ENCODE results near the gene SPESP1.
"Not testable (repeated sequence)": the region's sequence is repeated elsewhere in the genome, so short reads cannot be mapped to it uniquely, and the experiment has no call there.

SPESP1 gene

DNA sequence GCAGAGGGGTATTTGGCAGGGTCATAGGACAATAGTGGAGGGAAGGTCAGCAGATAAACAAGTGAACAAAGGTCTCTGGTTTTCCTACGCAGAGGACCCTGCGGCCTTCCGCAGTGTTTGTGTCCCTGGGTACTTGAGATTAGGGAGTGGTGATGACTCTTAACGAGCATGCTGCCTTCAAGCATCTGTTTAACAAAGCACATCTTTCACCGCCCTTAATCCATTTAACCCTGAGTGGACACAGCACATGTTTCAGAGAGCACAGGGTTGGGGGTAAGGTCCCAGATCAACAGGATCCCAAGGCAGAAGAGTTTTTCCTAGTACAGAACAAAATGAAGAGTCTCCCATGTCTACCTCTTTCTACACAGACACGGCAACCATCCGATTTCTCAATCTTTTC is 33.4 kb downstream of the SPESP1 start:
- not testable (repeated sequence) for DNase-seq

DNA sequence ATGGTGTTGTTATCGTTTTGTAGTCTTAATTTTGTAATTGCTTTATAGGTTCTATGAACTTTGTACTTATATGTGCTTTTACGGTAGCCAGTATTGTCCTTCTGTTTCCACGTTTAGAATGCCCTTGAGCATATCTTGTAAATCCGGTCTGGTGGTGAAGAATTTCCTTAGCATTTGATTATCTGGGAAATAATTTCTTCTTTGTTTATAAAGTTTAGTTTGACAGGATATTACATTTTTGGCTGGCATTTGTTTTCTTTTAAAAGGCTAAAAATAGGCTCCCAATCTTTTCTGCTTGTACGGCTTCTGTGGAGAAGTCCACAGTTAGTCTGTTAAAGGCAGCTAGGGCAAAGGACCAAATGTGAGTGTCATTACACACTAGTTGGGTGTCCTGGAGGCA is 36.7 kb downstream of the SPESP1 start:
- ATAC-seq = no peak
- DNase-seq = no peak

More for the DNA sequence above, 33.4 kb downstream of the SPESP1 start:
- not testable (repeated sequence) for ATAC-seq

DNA sequence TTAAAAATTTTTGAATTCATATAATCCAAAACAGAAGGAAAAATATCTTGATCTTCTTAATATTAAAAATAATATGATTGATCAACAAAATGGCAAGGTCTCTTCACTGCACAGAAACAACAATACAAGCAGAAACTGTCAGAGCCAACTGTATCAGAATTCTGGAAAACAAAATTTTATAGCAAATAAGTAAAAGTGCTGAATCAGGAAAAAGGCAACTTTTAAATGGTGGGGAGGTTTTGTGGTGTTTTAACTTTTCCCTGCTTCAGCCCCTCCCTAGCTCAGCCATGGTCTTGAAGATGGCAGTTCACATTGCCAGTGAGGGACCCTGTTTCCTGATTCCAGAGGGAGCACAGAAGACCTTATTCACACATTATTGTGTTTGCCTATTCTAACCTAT is 37.6 kb downstream of the SPESP1 start:
- ATAC-seq (no peak), DNase-seq (no peak)

DNA sequence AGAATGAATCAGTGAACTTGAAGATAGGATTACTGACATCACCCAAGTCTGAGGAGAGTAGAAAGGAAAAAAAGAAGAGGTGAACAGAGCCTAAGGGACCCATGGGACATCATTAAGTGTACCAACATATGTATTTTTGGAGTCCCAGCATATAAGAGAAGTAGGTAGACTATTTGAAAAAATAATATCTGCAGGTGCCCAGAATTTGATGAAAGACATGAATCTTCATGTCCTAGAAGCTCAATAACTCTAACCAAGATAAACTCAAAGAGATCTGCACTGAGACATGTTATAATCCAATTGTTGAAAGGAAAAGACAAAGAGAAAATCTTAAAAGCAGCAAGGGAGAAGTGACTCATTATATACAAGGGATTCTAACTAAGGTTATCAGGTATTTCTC is 39.0 kb downstream of the SPESP1 start:
- no peak for DNase-seq
- no peak for ATAC-seq

DNA sequence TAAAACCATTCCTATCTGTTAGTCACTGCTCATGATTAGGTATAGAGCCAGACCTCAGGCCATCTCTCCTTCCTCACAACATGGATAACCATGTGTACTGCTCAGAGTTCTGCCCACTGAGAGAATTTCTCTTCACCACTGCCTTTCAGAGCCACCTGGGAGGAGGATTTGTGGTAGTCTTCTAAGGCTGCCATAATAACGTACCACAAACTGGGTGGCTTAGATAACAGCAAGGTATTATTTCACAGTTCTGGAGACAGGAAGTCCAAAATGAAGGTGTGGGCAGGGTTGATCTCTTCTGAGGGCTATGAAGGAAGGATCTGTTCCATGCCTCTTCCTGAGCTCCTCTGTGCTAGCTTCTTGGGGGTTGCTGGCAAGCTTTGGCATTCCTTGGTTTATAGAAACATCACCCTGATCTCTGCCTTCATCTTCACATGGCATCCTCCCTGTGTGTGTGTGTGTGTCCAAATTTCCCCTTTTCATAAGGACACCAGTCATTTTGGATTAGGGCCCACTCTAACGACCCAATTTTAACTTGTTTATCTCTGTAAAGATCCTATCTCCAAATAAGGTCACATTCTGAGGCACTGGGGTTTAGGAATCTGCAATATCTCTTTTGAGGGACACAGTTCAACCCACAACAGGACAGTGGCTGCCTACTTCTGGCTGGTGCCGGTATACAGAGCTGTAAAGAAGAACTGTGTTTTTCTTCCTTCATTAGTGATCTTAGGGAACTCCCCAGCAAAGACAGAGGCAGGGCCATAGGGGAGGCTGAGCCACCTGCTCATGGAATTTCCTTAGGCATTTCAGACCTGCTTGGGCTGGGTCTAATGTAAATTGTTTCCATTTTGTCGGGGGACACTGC is 42.1 kb downstream of the SPESP1 start:
- DNase-seq (no peak), ATAC-seq (no peak)

DNA sequence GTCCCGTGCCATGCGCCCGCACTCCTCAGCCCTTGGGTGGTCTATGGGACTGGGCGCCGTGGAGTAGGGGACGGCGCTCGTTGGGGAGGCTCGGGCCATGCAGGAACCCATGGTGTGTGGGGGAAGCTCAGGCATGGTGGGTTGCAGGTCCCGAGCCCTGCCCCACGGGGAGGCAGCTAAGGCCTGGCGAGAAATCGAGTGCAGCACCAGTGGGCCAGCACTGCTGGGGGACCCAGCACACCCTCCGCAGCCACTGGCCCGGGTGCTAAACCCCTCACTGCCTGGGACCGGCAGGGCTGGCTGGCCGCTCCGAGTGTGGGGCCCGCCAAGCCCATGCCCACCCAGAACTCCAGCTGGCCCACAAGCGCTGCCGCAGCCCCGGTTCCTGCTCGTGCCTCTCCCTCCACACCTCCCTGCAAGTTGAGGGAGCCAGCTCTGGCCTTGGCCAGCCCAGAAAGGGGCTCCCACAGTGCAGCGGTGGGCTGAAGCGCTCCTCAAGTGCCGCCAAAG is 45.4 kb downstream of the SPESP1 start:
- DNase-seq, ATAC-seq: not testable (repeated sequence)

DNA sequence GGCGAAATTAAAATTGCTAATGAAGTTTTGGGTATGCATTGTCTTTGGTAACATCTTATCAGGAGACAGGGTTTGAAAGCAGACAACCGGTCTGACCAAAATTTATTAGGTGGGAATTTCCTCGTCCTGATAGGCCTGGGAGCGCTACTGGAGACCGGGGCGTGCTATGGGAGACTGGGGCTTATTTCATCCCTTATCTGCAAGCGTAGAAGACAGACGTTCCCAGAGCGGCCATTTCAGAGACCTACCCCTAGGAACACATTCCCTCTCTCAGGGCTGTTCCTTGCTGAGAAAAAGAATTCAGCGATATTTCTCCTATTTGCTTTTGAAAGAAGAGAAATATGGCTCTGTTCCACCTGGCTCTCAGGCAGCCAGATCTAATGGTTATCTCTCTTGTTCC is 47.1 kb downstream of the SPESP1 start:
- ATAC-seq, DNase-seq: not testable (repeated sequence)

DNA sequence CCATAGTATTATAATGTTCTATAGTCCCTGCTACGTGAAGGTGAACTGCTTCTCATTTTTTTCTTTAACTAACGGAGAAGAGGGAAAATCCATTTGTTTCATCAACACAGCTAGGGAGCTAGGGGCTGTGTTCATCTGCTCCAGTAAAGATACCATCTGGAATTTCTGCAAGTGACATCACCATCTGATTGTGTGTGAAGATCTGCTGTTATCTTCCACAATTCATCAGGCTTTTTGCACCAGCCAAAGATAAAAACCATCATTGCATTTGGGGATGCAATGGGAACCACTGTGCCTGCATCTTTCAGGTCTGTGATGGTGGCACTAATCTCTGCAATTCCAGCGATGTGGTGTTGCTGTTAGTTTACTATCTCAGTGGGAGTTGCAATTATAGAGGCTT is 48.7 kb downstream of the SPESP1 start:
- no peak for DNase-seq

DNA sequence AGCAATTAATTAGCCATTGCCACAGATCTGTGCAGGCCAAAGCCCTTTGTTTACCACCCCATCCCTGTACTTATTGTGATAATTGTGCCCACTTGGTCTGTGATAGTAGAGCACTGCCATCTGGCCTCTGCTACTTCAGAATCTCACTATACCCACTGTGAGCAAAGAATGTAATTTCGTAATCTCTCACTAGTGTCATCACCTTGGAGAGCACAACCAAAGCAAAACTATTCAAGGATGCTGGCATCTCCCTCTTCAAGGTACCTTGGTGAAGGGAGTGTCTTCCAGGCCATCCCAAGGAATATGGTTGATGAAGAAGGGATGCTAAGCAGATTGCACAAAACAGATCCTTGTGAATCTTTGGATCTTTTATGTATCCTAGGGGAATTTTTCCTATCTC is 49.5 kb downstream of the SPESP1 start:
- DNase-seq (no peak), ATAC-seq (no peak)

More for the DNA sequence above, 48.7 kb downstream of the SPESP1 start:
- ATAC-seq = no peak

DNA sequence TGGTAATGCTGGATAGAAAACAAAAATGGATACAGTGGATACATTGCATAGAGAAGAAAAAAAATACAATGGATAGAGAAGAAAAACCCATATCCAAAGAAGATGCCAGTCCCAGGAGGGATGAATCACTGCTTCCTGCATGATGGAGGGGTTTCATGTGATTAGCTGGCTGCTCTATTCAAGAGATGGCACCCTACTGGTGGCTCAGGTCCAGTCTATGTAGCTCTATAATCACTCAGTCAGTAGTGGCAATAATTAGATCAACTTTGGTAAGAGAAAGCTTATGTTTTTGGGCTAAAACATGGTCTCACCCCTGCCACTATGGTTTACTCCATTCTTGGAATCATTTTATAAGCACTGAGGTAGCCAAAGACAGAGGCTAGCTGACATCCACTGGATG is 50.5 kb downstream of the SPESP1 start:
- ATAC-seq (no peak), DNase-seq (no peak)

DNA sequence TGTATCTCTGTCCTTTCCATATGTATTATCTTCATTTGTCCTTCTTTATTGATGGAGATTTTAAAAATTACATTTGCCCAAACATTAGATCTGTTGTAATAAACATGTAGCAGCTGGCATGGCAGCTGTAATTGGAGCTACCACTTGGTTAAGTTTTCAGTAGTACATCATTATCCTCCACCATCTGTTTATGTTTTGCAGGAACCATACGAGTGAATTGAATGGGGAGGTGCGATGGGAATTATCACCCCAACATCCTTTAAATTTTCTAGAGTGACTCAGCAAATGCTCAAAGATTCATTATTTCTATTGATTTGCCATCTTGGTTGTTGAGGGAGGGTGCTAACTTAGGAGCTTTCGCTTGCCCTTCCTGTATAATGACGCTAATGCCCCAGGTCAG is 51.6 kb downstream of the SPESP1 start:
- DNase-seq (no peak), ATAC-seq (no peak)

DNA sequence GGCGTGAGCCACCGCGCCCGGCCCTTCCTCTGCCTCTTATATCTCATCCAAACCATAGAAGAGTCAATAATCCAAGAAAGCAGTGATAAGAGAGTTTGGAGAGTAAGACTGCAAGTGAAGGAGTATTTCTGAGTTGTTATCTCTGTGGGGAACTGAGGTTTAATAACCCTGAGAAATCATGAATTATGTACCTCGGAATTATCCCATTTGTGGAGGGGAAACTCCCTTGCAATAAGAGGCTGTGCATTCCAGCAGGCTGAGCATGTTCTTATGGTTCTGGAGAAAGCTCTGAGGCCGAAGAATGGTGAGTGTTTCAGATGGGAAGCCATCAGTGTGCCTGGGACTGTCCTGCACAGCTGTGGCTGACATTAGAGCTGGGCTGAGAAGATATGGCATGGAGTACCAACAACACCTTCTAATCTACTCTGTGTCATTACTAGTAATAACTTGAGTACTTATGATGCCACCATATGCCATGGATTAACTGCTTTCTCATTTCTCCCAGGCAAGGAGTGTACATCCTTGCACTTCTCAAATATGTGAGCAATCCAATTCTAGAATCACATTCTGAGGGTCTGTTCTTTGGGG is 52.7 kb downstream of the SPESP1 start:
- no peak for DNase-seq

DNA sequence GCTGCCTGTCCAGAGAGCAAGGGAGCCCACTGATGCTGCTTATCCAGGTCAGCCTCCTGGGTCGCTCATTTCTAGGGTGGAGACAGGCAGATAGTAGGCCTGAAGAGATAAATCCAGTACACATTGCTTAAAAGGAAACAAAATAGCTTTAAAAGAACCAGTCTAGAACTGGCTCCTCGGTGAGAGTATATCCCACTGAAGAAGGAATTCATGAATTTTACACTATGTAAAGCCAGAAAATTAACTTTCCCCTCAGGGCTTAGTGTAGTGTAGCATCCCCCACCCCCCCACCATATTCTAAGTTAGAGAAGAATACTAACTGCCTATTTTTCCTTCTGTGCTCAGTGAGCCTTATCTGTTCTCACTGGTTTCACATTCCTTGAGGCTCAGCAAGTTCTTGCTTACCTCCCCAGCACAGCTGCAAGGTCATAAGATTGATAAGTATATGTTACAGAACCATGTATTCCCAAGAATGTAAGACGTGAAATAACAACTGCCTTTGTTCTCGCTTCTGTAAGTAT is 53.7 kb downstream of the SPESP1 start:
- ATAC-seq = no peak

More for the DNA sequence above, 52.7 kb downstream of the SPESP1 start:
- ATAC-seq = no peak

DNA sequence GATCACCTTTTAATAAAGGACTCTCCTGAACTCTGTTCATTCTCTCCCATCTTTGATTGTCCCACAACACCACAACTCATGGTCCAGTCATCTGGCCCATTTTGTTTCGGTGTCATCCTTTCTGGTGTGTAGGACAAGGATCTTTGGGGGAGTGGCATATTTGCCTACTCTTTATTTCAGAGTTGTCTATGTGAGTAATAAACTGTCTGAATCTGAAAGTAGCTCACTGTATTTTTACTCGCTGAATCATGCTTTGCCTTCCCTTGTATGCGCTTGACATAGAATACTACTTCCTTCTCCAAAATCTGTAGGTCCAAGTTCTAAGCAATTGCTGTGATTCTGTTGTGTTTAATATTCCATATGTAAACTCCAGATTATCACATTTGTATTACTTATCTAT is 54.3 kb downstream of the SPESP1 start:
- no peak for DNase-seq
- no peak for ATAC-seq

More for the DNA sequence above, 53.7 kb downstream of the SPESP1 start:
- DNase-seq = no peak

DNA sequence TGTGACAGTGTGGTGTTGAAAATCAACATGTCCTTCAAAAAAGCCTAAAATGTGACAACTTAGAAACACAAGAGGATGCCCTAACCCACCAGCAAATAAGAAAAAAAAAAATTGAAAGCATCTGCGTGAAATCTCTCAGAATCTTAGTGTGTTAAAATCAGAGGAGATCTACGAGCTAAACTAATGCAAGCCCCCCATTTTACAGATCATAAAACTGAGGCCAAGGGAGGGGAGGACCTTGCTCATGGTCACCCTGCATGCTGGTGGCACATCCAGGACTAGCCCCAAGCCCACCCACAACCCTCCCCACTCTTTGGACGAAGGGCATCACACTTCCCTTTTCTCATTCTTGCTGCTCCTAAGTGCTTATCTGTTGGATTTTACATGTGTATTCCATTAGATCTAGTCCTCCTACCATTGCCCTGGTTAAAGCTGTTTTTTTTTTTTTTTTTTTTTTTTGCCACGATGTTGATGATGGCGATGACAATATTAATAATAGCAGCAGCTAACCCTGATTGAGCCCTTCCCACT is 55.1 kb downstream of the SPESP1 start:
- DNase-seq (no peak), ATAC-seq (no peak)

DNA sequence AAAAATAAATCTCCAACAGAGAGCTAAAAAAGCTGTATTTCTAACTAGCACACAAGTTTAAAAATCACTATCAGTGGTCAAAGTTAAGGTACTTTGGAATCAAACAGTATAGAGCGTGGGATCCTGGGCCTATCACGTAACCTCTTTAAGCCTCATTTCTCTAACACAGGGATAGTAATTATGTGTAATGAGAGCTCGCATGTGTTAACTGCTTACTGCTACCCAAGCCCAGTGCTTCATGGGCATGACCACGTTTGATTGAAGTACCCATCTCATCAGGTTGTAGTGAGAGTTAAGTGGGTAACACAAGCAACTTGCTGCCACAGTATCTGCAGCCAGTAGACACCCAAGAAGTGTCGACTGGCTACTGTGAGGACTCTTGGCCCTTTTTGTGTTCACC is 56.0 kb downstream of the SPESP1 start:
- DNase-seq (no peak), ATAC-seq (no peak)

DNA sequence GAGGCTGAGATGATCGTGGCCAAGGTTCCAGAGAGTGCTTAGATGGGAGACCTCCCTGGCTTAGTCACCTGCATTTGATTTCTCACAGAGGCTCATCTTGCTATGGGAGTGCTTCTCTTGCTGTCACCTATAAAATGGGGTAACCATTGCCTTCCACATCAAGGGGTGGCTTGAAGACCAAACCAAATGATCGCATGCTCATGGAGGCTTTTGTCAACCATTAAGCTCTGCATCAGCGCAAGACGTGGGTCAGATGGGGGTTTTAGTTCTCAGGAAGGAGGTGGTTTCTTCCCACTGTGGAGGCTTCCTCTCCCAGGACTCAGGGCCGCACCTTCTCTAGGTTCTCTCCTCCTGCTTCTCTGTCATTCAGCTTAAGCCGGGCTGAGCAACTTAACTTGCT is 56.8 kb downstream of the SPESP1 start:
- DNase-seq (no peak), ATAC-seq (no peak)

DNA sequence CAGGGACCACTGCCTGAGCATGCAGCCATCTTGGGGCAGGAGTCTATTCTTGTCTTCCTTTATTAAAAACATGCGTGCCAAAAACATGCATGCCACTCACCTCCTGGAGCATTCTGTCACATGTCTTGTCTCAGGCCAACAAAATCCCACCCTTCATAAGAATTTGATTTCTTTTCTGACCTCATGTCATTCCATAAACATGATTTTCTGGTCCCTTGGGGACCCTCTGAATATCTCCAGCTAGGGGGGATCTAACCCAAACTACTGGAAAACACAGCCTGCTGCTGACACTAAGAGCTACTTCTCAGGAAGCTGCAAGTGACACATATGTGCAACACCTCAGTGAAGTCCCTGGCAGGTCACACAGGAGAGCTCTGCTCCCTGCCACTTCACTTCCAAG is 57.4 kb downstream of the SPESP1 start:
- DNase-seq (no peak), ATAC-seq (no peak)

DNA sequence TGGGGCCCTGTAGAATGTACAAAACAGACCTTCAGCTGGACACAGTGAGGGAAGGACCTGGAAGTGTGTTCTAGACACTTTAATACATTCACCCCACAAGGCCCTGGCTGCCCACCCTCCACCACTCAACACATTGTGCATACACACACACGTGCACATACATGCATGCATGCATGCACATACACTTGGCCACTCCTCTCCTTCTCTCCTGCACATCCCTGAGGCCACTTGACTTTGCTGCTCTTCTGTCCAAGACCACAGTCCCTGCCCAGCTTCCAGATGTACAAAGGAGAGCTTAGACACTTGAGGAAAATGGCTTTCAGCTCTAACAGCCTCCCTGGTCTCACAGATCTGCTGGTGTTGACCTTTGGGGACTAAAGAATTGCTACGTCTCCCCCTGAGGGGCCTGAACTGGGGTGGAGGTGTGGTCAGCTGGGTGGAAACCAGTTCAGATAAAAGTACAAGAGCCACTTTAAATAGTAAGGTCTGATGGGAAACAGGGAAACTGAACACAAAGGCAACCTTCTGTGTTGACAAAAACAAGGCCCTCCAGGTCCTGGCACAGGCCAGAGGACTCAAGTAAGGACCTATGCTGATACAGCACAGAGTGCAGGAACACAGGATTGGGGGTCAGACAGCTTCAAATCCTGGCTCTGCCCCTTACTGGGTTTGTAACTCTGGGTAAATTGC is 59.4 kb downstream of the SPESP1 start:
- ATAC-seq (no peak), DNase-seq (no peak)

DNA sequence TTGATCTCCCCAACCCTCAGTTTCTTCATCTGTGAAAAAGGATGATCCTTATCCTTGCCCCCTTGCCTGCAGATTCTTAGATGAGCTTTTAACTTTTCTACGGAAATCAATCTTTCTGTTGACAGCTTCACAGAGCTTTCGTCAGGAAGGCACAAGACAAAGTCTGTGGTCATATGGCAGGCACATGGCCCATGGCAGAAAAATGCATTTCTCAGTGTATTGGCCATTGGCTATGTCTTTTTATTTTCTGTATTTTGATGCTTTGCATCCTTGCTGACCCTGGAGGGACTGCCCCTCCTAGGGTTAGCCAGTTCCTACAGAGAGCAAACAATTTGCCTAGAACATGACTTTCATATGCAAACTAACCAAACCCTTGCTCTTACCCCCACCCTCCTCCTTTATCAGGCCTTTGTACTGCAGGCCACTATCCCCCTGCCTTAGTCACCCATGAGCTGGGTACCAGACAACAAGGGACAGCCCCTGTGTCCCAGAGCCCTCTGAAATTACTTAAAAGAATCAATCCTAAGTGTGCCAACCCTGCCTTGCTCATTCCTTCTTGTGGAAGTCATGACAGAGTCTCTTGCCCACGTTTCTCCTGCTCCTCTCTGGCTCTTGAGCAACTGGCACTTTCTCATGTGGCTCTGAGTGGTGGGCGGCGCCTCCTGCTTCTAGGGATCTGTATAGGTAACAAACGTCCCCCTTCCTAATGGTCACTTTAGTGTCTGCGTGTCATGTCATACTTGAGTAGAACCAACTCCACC is 60.1 kb downstream of the SPESP1 start:
- no peak for DNase-seq
- peak; percentile 32 for ATAC-seq

DNA sequence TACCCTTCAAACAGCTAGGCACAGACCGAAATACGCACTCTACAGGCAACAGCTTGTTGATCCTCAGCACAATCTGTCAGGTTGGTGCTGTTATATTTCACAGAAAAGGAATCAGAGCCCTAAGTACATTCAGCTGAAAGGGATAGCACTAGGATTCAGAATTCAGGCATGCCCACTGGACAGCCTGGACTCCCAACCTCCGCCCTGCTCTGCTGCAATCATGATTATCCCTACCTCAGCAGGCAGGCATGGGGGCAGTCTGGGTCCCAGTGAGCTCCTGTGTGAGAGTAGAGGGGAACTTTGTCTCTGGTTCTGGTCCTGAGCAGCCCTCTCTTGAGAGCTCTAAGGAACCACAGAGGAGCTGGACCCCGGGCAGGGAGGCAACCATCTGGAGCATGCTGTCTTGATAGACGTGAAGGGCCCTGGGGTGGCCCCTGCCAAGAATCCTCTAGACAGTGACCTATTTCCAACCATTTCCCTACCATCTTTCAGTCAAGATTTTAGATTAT is 60.7 kb downstream of the SPESP1 start:
- DNase-seq (no peak), ATAC-seq (no peak)

All from stimulated activated naive CD8-positive, alpha-beta T cell treated with anti-CD3 and anti-CD28 coated beads, Interleukin-15, Interleukin-2, amounts not matched to agents 100 U/mL and 50 U/mL, for 24 hours (primary cell).